ENCODE data around the gene FBN2. TPM values are rescaled to one million over a fixed set of nuclear protein-coding genes. Genes with fewer than 3 reads are reported as not detected.
"Not testable (repeated sequence)": the region's sequence is repeated elsewhere in the genome, so short reads cannot be mapped to it uniquely, and the experiment has no call there.

The FBN2 gene
- total RNA-seq, 2 experiments from 2014 or later, result not detected

DNA sequence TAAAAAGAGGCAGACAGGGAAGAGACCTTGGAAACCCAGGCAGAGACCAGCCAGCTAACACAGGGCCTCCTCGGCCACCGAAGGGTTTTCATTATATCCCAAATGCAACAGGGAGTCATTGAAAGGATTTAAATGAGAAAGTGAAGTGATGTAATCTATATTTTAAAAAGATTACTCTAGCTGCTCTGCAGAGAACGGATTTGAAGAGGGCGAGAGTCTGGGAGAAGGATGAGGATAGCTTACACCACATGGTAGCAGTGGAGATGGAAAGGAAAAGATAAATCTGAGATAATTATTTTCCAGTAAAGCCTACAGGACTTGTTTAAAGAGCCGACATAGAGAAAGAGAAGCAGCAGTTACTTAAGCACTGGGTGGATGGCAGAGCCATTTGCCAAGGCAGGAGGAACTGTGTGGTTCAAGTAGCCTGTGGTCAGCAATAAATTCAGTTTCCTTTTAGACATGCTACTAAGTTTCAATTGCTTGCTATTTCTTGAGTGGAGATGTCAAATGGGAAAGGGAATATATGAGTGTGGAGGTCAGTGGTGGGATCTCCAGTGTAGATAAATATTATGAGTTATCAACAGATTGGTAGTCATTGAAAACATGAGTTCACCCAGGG, 9.3 kb downstream of the FBN2 start:
- ChIA-PET POLR2A (interaction anchor here (0.6 kb wide), 1 partner anchor 351 kb away, joined by 4 read pairs; no protein-coding TSS in a partner anchor), CTCF (no interaction called here)
- no peaks in the 10 kb centered on the region for H3K27me3 Mint-ChIP-seq (ENCODE audit: low read depth)

DNA sequence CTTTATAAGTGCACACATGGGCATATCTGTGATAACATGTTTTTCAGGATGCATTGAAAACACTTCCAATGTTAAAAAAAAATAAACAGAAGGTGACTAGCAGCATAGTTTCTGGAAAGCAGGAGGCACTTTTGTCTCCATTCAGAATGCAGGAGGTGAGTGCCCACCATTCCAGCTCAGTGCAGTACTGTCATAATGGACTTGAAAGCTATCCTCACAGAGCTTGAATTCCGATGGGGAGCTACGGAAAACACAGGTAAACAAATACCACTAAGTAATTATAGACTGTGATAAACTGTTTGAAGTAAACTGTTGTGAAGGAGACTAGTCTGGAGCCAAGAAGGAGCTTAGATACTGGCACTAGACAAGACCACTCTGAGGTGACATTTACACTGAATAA, 9.9 kb downstream of the FBN2 start:
- DNase-seq, result no peak
- ChIA-PET CTCF (no interaction called here), POLR2A (interaction anchor here (0.6 kb wide), 1 partner anchor 350 kb away, joined by 4 read pairs; no protein-coding TSS in a partner anchor)
- Mint-ChIP-seq H3K27ac (no peak overlapping the region), H3K36me3 (ENCODE audit: low read depth) (no peaks in the 10 kb centered on the region), H3K27me3 (ENCODE audit: low read depth) (no peaks in the 10 kb centered on the region), H3K4me3 (no peak overlapping the region), H3K9me3 (ENCODE audit: insufficient read depth) (no peaks in the 10 kb centered on the region), H3K4me1 (ENCODE audit: low read depth) (no peaks in the 10 kb centered on the region)
- ATAC-seq, result no peak

More for the DNA sequence above, 9.3 kb downstream of the FBN2 start:
- Mint-ChIP-seq H3K4me1 (ENCODE audit: low read depth) (no peaks in the 10 kb centered on the region), H3K36me3 (ENCODE audit: low read depth) (no peaks in the 10 kb centered on the region), H3K9me3 (ENCODE audit: insufficient read depth) (no peaks in the 10 kb centered on the region), H3K4me3 (no peak overlapping the region), H3K27ac (no peak overlapping the region)
- DNase-seq (no peak), ATAC-seq (no peak)

DNA sequence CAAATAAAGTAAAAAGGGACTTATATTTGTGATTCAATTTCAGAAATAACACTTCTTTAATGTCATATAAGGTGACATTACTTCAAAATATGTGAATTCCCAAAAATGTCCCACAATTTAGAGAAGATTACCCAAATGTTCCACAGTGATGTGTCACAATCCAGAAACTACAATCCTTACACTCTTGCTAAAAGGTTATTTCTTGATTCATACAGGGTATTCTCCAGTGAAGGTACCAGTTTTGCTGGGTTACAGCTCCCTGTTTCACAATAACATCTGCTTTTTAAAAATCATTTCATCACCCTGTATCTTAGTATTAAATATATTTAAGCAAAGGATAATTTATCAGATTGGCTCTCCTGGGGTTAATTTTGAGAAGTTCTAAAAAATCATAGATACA, 11.0 kb downstream of the FBN2 start:
- ATAC-seq, result no peak
- POLR2A ChIA-PET, result no interaction called here

DNA sequence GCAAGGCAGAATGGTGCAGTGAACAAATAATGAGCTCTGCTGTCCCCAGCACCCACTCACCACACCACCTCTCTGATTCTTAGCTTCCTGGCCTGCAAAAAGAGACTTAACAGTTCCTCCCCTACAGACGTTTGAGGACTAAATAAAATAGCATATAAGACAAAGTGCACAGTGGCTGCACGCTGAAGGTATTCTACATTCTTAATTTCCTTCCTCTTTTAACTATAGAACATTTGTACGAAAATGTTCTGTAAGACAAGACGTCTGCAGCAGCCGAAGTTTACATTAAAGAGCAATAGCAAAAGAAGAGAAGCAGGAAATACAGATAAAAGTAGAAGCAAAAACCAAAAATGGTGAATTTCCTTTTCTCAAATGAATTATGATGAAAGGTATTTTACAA, 15.7 kb downstream of the FBN2 start:
- POLR2A ChIA-PET, result no interaction called here
- ATAC-seq (no peak), DNase-seq (no peak)
- no peaks in the 10 kb centered on the region for H3K36me3 Mint-ChIP-seq (ENCODE audit: low read depth)
- no peak overlapping the region for H3K27ac Mint-ChIP-seq
- CTCF ChIA-PET, result no interaction called here
- H3K27me3 Mint-ChIP-seq (ENCODE audit: low read depth), result no peaks in the 10 kb centered on the region
- no peaks in the 10 kb centered on the region for H3K4me1 Mint-ChIP-seq (ENCODE audit: low read depth)
- no peak overlapping the region for H3K4me3 Mint-ChIP-seq
- H3K9me3 Mint-ChIP-seq (ENCODE audit: insufficient read depth), result no peaks in the 10 kb centered on the region

More for the DNA sequence above, 11.0 kb downstream of the FBN2 start:
- Mint-ChIP-seq H3K9me3 (ENCODE audit: insufficient read depth) (no peaks in the 10 kb centered on the region), H3K4me1 (ENCODE audit: low read depth) (no peaks in the 10 kb centered on the region), H3K27ac (no peak overlapping the region), H3K4me3 (no peak overlapping the region), H3K36me3 (ENCODE audit: low read depth) (no peaks in the 10 kb centered on the region), H3K27me3 (ENCODE audit: low read depth) (no peaks in the 10 kb centered on the region)
- DNase-seq, result no peak
- CTCF ChIA-PET, result no interaction called here

DNA sequence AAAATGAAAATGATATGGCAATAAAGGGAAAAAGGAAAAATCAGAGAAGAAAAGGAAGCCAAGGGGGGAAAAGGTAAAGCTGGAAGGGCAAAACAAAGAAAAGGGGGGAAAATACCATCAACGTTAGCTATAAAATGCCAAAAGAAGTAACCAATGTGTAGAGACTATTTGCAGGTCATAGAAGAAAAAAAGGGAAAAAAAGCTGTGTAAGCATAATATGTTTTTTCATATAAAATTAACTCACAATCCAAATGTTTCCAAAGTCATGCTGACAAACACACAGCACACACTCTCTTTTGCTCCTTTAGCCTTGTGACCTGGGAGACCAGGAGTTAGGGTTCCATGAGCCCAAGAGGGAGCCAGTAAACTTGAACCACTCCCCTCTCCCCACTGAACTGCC, 18.2 kb downstream of the FBN2 start:
- H3K9me3 Mint-ChIP-seq (ENCODE audit: insufficient read depth), result no peaks in the 10 kb centered on the region
- no peak for ATAC-seq
- no peaks in the 10 kb centered on the region for H3K27me3 Mint-ChIP-seq (ENCODE audit: low read depth)
- no peak overlapping the region for H3K4me3 Mint-ChIP-seq
- no peak overlapping the region for H3K27ac Mint-ChIP-seq
- ChIA-PET POLR2A (no interaction called here), CTCF (no interaction called here)
- H3K4me1 Mint-ChIP-seq (ENCODE audit: low read depth), result no peaks in the 10 kb centered on the region
- DNase-seq, result no peak
- H3K36me3 Mint-ChIP-seq (ENCODE audit: low read depth), result no peaks in the 10 kb centered on the region

DNA sequence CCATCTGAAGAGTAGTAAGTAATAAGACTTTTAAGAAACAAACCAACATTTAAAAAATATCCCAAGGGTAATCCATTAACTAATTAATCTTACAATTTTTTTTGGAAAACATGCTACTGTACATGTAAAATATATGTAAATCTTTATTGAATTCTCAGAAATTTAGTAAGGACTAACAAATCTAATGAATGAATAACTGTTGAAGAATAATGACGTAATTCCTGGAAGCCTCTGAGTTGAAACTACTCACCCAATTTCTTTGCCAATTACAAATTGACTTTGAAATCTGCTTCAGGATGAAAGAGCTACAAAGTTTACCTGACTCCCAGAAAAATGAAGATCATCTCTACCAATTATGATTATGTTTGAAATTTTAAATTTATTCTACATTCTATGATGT, 21.1 kb downstream of the FBN2 start:
- H3K4me1 Mint-ChIP-seq (ENCODE audit: low read depth), result no peaks in the 10 kb centered on the region
- H3K4me3 Mint-ChIP-seq, result no peak overlapping the region
- ChIA-PET POLR2A (no interaction called here), CTCF (no interaction called here)
- H3K27ac Mint-ChIP-seq, result no peak overlapping the region
- ATAC-seq, result no peak
- H3K27me3 Mint-ChIP-seq (ENCODE audit: low read depth), result no peaks in the 10 kb centered on the region
- DNase-seq, result no peak
- no peaks in the 10 kb centered on the region for H3K36me3 Mint-ChIP-seq (ENCODE audit: low read depth)
- no peaks in the 10 kb centered on the region for H3K9me3 Mint-ChIP-seq (ENCODE audit: insufficient read depth)

DNA sequence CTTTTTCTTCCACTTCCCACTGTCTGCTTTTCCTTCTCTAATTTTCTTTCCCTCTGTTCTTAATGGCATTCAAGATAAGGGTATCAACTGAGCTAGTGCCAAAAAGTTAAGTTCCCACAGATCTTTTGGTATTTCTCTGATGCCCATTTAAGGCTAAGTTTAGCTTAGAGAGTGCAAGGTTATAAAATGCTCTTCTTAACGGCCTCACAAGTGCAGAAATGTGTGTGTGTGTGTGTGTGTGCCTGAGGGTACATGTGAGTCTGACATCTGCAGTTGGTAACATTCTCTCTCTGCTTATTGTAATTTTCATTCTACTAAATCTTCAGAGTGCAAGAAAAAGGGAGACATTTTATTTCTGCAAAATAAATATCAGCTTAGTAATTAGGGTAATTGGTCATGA, 24.2 kb downstream of the FBN2 start:
- no peak overlapping the region for H3K27ac Mint-ChIP-seq
- no peaks in the 10 kb centered on the region for H3K4me1 Mint-ChIP-seq (ENCODE audit: low read depth)
- H3K4me3 Mint-ChIP-seq, result no peak overlapping the region
- no peaks in the 10 kb centered on the region for H3K9me3 Mint-ChIP-seq (ENCODE audit: insufficient read depth)
- POLR2A ChIA-PET, result no interaction called here
- ATAC-seq (no peak), DNase-seq (no peak)
- CTCF ChIA-PET, result no interaction called here
- no peaks in the 10 kb centered on the region for H3K36me3 Mint-ChIP-seq (ENCODE audit: low read depth)
- no peaks in the 10 kb centered on the region for H3K27me3 Mint-ChIP-seq (ENCODE audit: low read depth)

DNA sequence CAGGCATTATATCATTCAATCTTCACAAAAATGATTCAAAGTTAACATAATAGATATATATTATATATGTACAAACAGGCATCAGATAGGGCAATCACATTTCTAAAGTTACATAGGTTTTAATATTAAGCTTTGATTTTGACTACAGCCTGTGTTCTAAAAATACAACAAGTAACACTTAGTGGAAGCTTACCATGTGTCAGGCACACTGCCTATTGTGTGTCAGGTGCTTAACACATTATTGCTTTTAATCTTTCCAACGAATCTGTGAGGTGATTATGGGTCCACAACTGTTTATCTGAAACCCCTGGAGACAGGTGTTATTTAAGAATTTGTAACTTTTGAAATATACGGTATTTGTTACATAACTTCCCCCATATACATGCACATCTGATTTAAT, 25.2 kb downstream of the FBN2 start:
- H3K9me3 Mint-ChIP-seq (ENCODE audit: insufficient read depth), result no peaks in the 10 kb centered on the region
- H3K36me3 Mint-ChIP-seq (ENCODE audit: low read depth), result no peaks in the 10 kb centered on the region
- DNase-seq, result no peak
- no peak for ATAC-seq
- H3K4me1 Mint-ChIP-seq (ENCODE audit: low read depth), result no peaks in the 10 kb centered on the region
- no peaks in the 10 kb centered on the region for H3K27me3 Mint-ChIP-seq (ENCODE audit: low read depth)
- ChIA-PET POLR2A (no interaction called here), CTCF (no interaction called here)
- no peak overlapping the region for H3K27ac Mint-ChIP-seq
- no peak overlapping the region for H3K4me3 Mint-ChIP-seq

DNA sequence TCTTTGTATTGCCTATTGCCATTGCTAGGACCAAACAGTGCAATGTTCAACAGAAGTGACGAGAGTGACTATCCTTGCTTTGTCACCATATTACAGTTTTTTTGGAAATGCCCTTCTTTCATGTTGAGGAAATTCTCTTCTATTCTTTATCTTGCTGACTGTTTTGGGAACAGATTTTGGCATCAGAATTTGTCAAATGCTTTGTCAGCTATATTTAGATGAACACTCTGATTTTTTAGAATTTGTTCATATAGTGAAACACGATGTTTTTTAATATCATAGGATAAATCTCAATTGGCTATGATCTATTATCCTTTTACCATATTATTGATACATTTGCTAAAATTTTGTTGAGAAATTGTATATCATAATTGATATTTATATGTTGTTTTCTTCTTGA, 31.4 kb downstream of the FBN2 start:
- H3K36me3 Mint-ChIP-seq (ENCODE audit: low read depth), result no peaks in the 10 kb centered on the region
- no peak for DNase-seq
- no peak for ATAC-seq
- no peak overlapping the region for H3K4me3 Mint-ChIP-seq
- no peaks in the 10 kb centered on the region for H3K4me1 Mint-ChIP-seq (ENCODE audit: low read depth)
- no peaks in the 10 kb centered on the region for H3K9me3 Mint-ChIP-seq (ENCODE audit: insufficient read depth)
- H3K27me3 Mint-ChIP-seq (ENCODE audit: low read depth), result no peaks in the 10 kb centered on the region
- ChIA-PET CTCF (no interaction called here), POLR2A (interaction anchor here (0.7 kb wide), 1 partner anchor 1265 kb away, joined by 3 read pairs; no protein-coding TSS in a partner anchor)
- no peak overlapping the region for H3K27ac Mint-ChIP-seq

DNA sequence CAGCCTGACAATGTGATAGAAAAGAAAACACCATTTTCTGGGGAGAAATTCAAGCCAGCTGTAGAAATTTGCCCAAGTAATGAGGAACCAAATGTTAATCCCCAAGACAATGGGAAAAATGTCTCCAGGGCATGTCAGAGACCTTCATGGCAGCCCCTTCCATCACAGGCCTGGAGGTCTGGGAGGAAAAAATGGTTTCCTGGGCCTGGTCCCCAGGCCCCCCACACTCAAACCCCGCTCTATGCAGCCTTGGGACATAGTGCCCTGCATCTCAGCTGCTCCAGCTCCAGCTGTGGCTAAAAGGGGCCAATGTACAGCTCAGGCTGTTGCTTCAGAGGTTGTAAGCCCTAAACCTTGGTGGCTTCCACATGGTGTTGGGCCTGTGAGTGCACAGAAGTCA, 34.3 kb downstream of the FBN2 start:
- H3K4me3 Mint-ChIP-seq; POLR2A ChIA-PET; H3K27ac Mint-ChIP-seq; H3K36me3 Mint-ChIP-seq (ENCODE audit: low read depth); ATAC-seq; H3K4me1 Mint-ChIP-seq (ENCODE audit: low read depth); H3K9me3 Mint-ChIP-seq (ENCODE audit: insufficient read depth); CTCF ChIA-PET; H3K27me3 Mint-ChIP-seq (ENCODE audit: low read depth); DNase-seq: not testable (repeated sequence)

DNA sequence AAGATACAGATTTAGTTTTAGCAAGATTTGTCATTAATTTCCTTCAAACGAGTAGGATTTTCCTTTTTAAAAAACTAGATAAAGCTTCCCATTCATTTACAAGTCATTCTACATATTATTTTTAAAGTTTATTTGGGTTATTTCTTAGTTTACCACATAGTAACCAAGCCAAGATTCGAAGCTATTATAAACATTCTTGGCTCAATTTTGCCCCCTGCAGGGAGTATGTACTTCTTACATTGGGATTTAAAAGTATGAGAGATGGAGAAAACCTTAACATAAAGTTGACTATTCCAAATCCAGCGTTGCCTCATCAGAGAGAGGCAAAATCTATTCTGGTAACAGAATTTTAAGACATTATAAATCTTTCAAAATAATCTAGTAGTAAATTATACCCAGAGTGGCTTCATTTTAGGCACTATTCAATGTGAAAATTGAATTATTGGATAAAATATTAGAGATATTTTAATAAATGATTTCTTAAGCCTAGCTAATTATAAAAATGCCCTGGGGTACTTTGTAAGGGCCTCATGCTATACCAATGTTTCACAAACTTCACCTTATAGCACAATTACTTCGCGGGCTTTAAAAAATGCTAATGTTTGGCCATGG, 39.1 kb downstream of the FBN2 start:
- Mint-ChIP-seq H3K4me3 (no peak overlapping the region), H3K4me1 (ENCODE audit: low read depth) (no peaks in the 10 kb centered on the region), H3K9me3 (ENCODE audit: insufficient read depth) (no peaks in the 10 kb centered on the region), H3K27me3 (ENCODE audit: low read depth) (no peaks in the 10 kb centered on the region), H3K36me3 (ENCODE audit: low read depth) (no peaks in the 10 kb centered on the region), H3K27ac (no peak overlapping the region)
- DNase-seq (no peak), ATAC-seq (no peak)
- POLR2A ChIA-PET, result no interaction called here
- CTCF ChIA-PET, result no interaction called here

DNA sequence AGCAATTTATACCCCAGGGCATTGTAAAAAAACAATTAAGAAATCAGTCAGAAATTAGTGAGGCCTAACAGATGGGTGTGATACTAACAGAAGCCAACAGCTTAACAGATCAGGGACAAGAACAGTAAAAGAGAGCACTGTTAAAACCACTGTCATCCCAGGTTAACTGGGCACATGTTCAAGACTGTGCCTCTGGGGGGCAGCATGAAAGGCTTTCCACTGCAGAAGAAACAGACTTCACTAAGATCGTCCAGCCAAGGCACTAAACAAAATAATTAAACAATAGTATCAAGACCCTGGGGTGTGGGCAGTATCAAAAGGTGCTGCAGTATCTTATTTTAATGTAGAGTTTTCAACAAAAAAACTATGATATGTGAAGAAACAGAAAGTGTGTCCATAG, 43.5 kb downstream of the FBN2 start:
- CTCF ChIA-PET, result no interaction called here
- POLR2A ChIA-PET, result no interaction called here
- no peaks in the 10 kb centered on the region for H3K4me1 Mint-ChIP-seq (ENCODE audit: low read depth)
- no peaks in the 10 kb centered on the region for H3K9me3 Mint-ChIP-seq (ENCODE audit: insufficient read depth)
- H3K27me3 Mint-ChIP-seq (ENCODE audit: low read depth), result no peaks in the 10 kb centered on the region
- no peak overlapping the region for H3K27ac Mint-ChIP-seq
- no peaks in the 10 kb centered on the region for H3K36me3 Mint-ChIP-seq (ENCODE audit: low read depth)
- ATAC-seq, result no peak
- H3K4me3 Mint-ChIP-seq, result no peak overlapping the region
- no peak for DNase-seq
